ENCODE data around the gene PARD3.

PARD3 gene

DNA sequence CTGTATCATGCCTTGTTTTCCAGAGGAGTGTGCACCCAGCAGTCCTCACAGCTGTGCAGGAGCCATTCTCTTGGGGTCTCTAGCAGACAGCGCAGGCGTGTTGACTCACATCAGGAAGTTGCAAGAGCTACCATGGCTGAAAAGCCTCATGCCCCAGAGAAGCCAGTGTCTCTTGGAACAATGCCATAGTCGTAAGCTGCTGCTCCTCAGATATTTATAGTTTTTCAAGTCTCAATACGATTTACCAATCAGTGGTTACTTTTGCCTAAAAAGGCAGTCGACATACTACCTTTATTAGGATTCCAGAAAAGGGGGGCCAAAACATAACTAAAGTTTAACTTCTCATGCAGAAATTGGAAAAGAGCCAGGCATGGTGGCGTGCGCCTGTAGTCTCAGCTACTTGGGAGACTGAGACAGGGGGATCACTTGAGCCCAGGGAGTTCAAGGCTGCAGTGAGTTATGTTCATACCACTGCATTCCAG is 407.7 kb downstream of the PARD3 start:
- Histone ChIP-seq H3K79me2 (ENCODE audit: insufficient read depth, low read length) (no peaks in the 10 kb centered on the region), H3K27me3 (ENCODE audit: insufficient read depth, low read length, poor library complexity, severe bottlenecking) (no peaks in the 10 kb centered on the region), H3F3A (ENCODE audit: low read depth) (no peaks in the 10 kb centered on the region), H3K9ac (ENCODE audit: low read depth, low read length, poor library complexity, severe bottlenecking) (no peak overlapping the region), H3K4me2 (ENCODE audit: low read depth, low read length, poor library complexity, severe bottlenecking) (no peak overlapping the region), H4K20me1 (ENCODE audit: insufficient read depth, low read length, poor library complexity, severe bottlenecking) (no peaks in the 10 kb centered on the region), H3K9me2 (replicated peaks; ENCODE audit: low read depth, low read length) (no peaks in the 10 kb centered on the region), H3K36me3 (ENCODE audit: insufficient read depth, low read length) (no peaks in the 10 kb centered on the region), H3K4me1 (ENCODE audit: insufficient read depth, low read length, poor library complexity, severe bottlenecking) (peaks cover 14% of the 10 kb centered on the region), H2AFZ (ENCODE audit: low read length) (no peak overlapping the region), H3K4me3 (ENCODE audit: low read length, poor library complexity, severe bottlenecking) (no peak overlapping the region), H3K9me3 (ENCODE audit: insufficient read depth, low read depth, low read length) (no peaks in the 10 kb centered on the region)
- TF ChIP-seq, protein P1, sequence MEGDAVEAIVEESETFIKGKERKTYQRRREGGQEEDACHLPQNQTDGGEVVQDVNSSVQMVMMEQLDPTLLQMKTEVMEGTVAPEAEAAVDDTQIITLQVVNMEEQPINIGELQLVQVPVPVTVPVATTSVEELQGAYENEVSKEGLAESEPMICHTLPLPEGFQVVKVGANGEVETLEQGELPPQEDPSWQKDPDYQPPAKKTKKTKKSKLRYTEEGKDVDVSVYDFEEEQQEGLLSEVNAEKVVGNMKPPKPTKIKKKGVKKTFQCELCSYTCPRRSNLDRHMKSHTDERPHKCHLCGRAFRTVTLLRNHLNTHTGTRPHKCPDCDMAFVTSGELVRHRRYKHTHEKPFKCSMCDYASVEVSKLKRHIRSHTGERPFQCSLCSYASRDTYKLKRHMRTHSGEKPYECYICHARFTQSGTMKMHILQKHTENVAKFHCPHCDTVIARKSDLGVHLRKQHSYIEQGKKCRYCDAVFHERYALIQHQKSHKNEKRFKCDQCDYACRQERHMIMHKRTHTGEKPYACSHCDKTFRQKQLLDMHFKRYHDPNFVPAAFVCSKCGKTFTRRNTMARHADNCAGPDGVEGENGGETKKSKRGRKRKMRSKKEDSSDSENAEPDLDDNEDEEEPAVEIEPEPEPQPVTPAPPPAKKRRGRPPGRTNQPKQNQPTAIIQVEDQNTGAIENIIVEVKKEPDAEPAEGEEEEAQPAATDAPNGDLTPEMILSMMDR (conservative IDR thresholded peaks at IDR 0.05; ENCODE audit: low read length): no peak
- no peak for TF ChIP-seq EZH2phosphoT487 (IDR thresholded peaks at IDR 0.05; ENCODE audit: borderline replicate concordance)

DNA sequence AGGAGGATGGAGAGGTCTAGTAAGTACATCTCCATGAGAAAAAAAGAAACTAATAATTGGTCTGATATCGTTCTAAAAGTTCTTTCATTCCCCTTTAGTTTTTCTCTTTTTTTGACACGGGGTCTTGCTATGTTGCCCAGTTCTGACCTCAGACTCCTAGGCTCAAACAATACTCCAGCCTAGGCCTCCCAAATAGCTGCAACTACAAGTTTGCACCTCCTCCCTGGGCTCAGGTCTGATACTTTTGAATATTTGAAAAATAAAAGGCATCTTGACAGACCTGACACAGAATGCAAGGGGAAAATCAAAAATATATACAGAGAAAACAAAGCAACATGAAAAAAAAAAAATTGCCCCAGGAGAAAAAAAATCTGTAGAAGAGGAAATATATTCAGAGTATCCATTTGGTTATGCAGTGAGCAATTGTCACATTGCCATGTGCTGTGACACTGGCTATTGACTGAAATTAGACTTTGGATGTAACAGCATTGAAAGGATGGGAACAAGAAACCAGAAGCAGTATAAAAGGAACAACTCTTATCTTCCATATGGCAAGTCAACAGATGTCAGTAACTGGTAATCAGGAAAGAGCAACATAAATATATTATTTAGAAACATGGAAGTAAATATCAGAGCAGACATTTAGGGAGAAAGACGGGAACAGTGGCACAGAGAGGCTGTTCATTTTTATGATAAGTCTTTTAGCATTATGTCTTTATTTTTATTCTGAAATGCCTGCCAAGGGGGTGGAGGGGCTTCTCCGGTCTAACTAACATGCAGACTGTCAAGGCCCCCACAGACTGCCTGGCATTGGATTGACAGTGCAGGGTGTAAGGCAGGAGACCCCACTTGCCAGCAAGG is 408.4 kb downstream of the PARD3 start:
- Histone ChIP-seq H3K9ac (ENCODE audit: low read depth, low read length, poor library complexity, severe bottlenecking) (no peak overlapping the region), H3K79me2 (ENCODE audit: insufficient read depth, low read length) (no peaks in the 10 kb centered on the region), H3K4me3 (ENCODE audit: low read length, poor library complexity, severe bottlenecking) (no peak overlapping the region), H3K27me3 (ENCODE audit: insufficient read depth, low read length, poor library complexity, severe bottlenecking) (no peaks in the 10 kb centered on the region), H3F3A (ENCODE audit: low read depth) (no peaks in the 10 kb centered on the region), H3K9me2 (replicated peaks; ENCODE audit: low read depth, low read length) (no peaks in the 10 kb centered on the region), H4K20me1 (ENCODE audit: insufficient read depth, low read length, poor library complexity, severe bottlenecking) (no peaks in the 10 kb centered on the region), H3K4me2 (ENCODE audit: low read depth, low read length, poor library complexity, severe bottlenecking) (no peak overlapping the region), H3K9me3 (ENCODE audit: insufficient read depth, low read depth, low read length) (no peaks in the 10 kb centered on the region), H3K36me3 (ENCODE audit: insufficient read depth, low read length) (no peaks in the 10 kb centered on the region), H3K4me1 (ENCODE audit: insufficient read depth, low read length, poor library complexity, severe bottlenecking) (peaks cover 14% of the 10 kb centered on the region), H2AFZ (ENCODE audit: low read length) (no peak overlapping the region)
- TF ChIP-seq, protein P1 (conservative IDR thresholded peaks at IDR 0.05; ENCODE audit: low read length): no peak
- no peak for TF ChIP-seq EZH2phosphoT487 (IDR thresholded peaks at IDR 0.05; ENCODE audit: borderline replicate concordance)

DNA sequence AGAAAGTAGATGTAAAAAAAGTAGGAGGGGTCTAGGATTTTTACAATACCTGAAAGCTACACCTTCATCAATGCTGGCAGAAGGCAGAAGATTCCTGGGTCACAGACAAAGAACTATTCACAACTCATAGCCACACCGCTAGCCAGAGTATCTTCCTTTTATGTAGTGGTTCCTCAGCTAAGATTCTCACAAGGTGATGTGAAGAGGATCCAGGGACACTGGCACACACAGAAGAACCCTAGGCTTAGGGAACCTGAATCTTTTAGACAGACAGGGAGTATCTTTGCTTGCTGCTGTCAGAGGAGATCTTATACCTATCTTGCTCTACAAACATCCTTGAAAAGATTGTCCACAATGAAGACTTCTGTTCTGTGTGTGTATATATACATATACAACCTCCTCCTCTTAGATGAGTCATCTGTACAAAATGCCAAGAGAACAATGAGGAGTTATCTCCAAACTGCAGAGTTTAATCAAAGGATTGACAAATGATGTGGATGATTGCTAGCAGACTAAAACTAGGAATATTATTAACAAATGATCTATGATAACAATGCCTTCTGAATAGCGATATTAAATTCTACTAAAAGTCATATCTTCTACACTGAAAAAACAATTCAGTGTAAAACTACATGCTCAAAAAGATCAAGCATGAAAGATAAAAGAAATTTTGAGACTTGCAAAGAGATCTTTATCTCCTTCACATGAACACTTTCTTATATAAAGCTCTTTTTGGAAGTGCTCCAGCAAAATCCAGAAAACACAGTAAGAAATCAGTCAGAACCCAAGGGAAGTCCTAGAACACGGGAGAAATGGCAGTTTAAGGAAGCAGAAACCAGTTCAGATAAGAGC is 409.3 kb downstream of the PARD3 start:
- TF ChIP-seq, protein P1 (conservative IDR thresholded peaks at IDR 0.05; ENCODE audit: low read length): no peak
- no peak for TF ChIP-seq EZH2phosphoT487 (IDR thresholded peaks at IDR 0.05; ENCODE audit: borderline replicate concordance)
- no peak overlapping the region for H3K9ac ChIP-seq (ENCODE audit: low read depth, low read length, poor library complexity, severe bottlenecking)
- H3K4me2 ChIP-seq (ENCODE audit: low read depth, low read length, poor library complexity, severe bottlenecking): no peak overlapping the region
- H4K20me1 ChIP-seq (ENCODE audit: insufficient read depth, low read length, poor library complexity, severe bottlenecking): no peaks in the 10 kb centered on the region
- H3K27me3 ChIP-seq (ENCODE audit: insufficient read depth, low read length, poor library complexity, severe bottlenecking): no peaks in the 10 kb centered on the region
- no peak overlapping the region for H3K4me3 ChIP-seq (ENCODE audit: low read length, poor library complexity, severe bottlenecking)
- H3K79me2 ChIP-seq (ENCODE audit: insufficient read depth, low read length): no peaks in the 10 kb centered on the region
- H3K9me2 ChIP-seq (replicated peaks; ENCODE audit: low read depth, low read length): no peaks in the 10 kb centered on the region
- no peaks in the 10 kb centered on the region for H3K36me3 ChIP-seq (ENCODE audit: insufficient read depth, low read length)
- H3K4me1 ChIP-seq (ENCODE audit: insufficient read depth, low read length, poor library complexity, severe bottlenecking): peaks cover 14% of the 10 kb centered on the region
- no peaks in the 10 kb centered on the region for H3K9me3 ChIP-seq (ENCODE audit: insufficient read depth, low read depth, low read length)
- no peak overlapping the region for H2AFZ ChIP-seq (ENCODE audit: low read length)
- H3F3A ChIP-seq (ENCODE audit: low read depth): no peaks in the 10 kb centered on the region

Measured in Loucy (cell line).